Right lobe of liver (tissue), 4 donors: ENCODE data around the gene FAM174C.
"Not testable (repeated sequence)": the region's sequence is repeated elsewhere in the genome, so short reads cannot be mapped to it uniquely, and the experiment has no call there.

Experiments
- POLR2A ChIP-seq: fragments of 450-650 bp; IDR thresholded peaks from one replicate; pipeline ENCODE4 v1.6.1; 2017; ENCODE audit warnings: antibody characterized with exemption, mild to moderate bottlenecking
- TF ChIP-seq, protein P1 (sequence below), 4 donors: fragments of 200-600 bp in 3 of 4; fragments of 450-650 bp in 1 of 4; IDR thresholded peaks; one replicate each; pipeline versions ENCODE4 v1.5.1 to v1.8.0; 2016 to 2022; ENCODE audit warnings: antibody characterized with exemption in 4 of 4, mild to moderate bottlenecking in 2 of 4
- donor health status: DM: no; HTN: no; CAD: no.
- donor health status: DM: no; HTN: no; CAD: no.
- donor health status: DM: no; HTN: yes; CAD: no.

DNA sequence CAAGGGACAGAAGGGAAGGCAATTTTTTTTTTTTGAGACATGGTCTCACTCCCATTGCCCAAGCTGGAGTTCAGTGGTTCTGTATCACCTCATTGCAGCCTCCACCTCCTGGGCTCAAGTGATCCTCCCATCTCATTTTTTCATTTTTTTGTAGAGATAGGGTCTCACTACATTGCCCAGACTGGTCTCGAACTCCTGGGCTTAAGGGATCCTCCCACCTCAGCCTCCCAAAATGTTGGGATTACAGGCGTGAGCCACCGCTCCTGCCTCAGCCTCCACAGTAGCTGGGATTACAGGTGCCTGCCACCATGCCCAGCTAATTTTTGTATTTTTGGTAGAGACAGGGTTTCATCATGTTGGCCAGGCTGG is 44.9 kb downstream of the FAM174C start:
- TF ChIP-seq, protein P1, sequence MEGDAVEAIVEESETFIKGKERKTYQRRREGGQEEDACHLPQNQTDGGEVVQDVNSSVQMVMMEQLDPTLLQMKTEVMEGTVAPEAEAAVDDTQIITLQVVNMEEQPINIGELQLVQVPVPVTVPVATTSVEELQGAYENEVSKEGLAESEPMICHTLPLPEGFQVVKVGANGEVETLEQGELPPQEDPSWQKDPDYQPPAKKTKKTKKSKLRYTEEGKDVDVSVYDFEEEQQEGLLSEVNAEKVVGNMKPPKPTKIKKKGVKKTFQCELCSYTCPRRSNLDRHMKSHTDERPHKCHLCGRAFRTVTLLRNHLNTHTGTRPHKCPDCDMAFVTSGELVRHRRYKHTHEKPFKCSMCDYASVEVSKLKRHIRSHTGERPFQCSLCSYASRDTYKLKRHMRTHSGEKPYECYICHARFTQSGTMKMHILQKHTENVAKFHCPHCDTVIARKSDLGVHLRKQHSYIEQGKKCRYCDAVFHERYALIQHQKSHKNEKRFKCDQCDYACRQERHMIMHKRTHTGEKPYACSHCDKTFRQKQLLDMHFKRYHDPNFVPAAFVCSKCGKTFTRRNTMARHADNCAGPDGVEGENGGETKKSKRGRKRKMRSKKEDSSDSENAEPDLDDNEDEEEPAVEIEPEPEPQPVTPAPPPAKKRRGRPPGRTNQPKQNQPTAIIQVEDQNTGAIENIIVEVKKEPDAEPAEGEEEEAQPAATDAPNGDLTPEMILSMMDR (IDR thresholded peaks at IDR 0.05): not testable (repeated sequence)
- not testable (repeated sequence) for TF ChIP-seq POLR2A
